ENCODE results near the gene PCOLCE2. TPM values are rescaled to one million over a fixed set of nuclear protein-coding genes. Genes with fewer than 3 reads are reported as not detected.

The PCOLCE2 gene
- total and polyA plus RNA-seq, 2 of the 8 experiments (the other 6 are each of a cell fraction or from before 2014, with no cell fraction given), result 11.1 to 12.6 TPM

GRCh38 chr3:142794508-142794907 is 94.4 kb downstream of the PCOLCE2 start (continued):
- TF ChIP-seq USF2 (IDR thresholded peaks at IDR 0.05; ENCODE audit: low read length), result no peak

Data from H1 (cell line).